Suprapubic skin (tissue), 4 donors: ENCODE measurements around the gene ZDHHC12.

Experiments used
- EP300 ChIP-seq: sonication (generic); formaldehyde crosslinking; IDR thresholded peaks from one replicate; pipeline ENCODE4 v1.6.1; 2017; ENCODE audit warnings: antibody characterized with exemption
- POLR2AphosphoS5 ChIP-seq, 3 donors: sonication (generic); formaldehyde crosslinking; IDR thresholded peaks; one replicate each; pipeline ENCODE4 v1.6.1; 2017; ENCODE audit warnings: antibody characterized with exemption in 3 of 3
- TF ChIP-seq, protein P1 (sequence below), 2 donors: fragments of 200-600 bp in 1 of 2; fragments of 450-650 bp in 1 of 2; sonication (generic) in 1 of 2; IDR thresholded peaks; one replicate each; pipeline ENCODE4 v1.5.1; 2016 to 2019; ENCODE audit warnings: antibody characterized with exemption in 2 of 2, mild to moderate bottlenecking in 1 of 2, moderate library complexity in 1 of 2

DNA sequence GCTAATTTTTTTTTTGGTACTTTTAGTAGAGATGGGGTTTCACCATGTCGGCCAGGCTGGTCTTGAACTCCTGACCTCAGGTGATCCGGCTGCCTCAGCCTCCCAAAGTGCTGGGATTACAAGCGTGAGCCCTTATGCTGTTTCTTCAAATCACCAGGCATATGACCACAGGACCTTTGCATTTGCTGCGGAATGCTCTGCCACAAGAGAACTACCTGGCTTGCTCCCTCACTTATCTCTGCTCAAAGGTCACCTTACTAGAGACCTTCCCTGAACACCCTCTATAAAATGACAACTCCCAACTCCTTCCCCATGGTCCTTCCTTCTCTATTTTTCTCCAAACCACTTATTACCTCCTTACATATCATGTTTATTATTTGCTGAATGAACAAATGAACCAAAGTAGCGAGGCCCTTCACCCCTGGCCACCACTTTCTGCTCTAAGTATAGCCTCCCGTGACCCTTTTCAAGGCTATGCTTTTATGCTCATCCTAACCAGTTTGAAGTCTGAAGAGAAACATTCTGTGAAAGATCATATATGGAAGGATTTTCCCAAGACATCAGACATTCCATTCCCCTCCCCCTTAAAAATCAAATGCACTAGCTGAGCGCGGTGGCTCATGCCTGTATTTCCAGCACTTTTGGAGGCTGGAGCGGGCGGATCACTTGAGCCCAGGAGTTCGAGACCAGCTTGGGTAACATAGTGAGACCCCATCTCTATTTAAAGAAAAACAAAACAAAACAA is 46.5 kb upstream of the ZDHHC12 start:
- TF ChIP-seq, protein P1, sequence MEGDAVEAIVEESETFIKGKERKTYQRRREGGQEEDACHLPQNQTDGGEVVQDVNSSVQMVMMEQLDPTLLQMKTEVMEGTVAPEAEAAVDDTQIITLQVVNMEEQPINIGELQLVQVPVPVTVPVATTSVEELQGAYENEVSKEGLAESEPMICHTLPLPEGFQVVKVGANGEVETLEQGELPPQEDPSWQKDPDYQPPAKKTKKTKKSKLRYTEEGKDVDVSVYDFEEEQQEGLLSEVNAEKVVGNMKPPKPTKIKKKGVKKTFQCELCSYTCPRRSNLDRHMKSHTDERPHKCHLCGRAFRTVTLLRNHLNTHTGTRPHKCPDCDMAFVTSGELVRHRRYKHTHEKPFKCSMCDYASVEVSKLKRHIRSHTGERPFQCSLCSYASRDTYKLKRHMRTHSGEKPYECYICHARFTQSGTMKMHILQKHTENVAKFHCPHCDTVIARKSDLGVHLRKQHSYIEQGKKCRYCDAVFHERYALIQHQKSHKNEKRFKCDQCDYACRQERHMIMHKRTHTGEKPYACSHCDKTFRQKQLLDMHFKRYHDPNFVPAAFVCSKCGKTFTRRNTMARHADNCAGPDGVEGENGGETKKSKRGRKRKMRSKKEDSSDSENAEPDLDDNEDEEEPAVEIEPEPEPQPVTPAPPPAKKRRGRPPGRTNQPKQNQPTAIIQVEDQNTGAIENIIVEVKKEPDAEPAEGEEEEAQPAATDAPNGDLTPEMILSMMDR (IDR thresholded peaks at IDR 0.05), result no peak
- no peak for TF ChIP-seq POLR2AphosphoS5 (IDR thresholded peaks at IDR 0.05)
- no peak for TF ChIP-seq EP300
